BLaER1 (cell line): ENCODE measurements around the gene CPVL.

Source experiments
- H3K27ac ChIP-seq: shearing (Covaris generic); formaldehyde crosslinking; 2 replicates; pipeline ENCODE4 v1.8.1; 2022
- H3K27me3 ChIP-seq: shearing (Covaris generic); formaldehyde crosslinking; 2 replicates; pipeline ENCODE4 v1.8.1; 2022
- H3K36me3 ChIP-seq: shearing (Covaris generic); formaldehyde crosslinking; 2 replicates; pipeline ENCODE4 v1.8.1; 2022
- H3K4me1 ChIP-seq: shearing (Covaris generic); formaldehyde crosslinking; 2 replicates; pipeline ENCODE4 v1.8.1; 2022
- H3K4me2 ChIP-seq: shearing (Covaris generic); formaldehyde crosslinking; 2 replicates; pipeline ENCODE4 v1.8.1; 2022
- H3K4me3 ChIP-seq: shearing (Covaris generic); formaldehyde crosslinking; 2 replicates; pipeline ENCODE4 v1.8.1; 2022
- H3K9ac ChIP-seq: shearing (Covaris generic); formaldehyde crosslinking; 2 replicates; pipeline ENCODE4 v1.8.1; 2022
- H3K9me3 ChIP-seq: shearing (Covaris generic); formaldehyde crosslinking; 2 replicates; pipeline ENCODE4 v1.8.1; 2022
- H4K20me1 ChIP-seq: shearing (Covaris generic); formaldehyde crosslinking; 2 replicates; pipeline ENCODE4 v1.8.1; 2022
- Cebpa-rat ChIP-seq: shearing (Covaris generic); IDR thresholded peaks from 2 replicates; pipeline ENCODE4 v1.8.1; 2022

Gene CPVL

GRCh38 chr7:28955718-28956607, 190.4 kb downstream of the CPVL start:
- H3K9ac ChIP-seq, result peak overlapping the region; percentile 46; the same call in 1 of the 2 replicates
- no peaks in the 10 kb centered on the region for H3K36me3 ChIP-seq
- peak overlapping the region; percentile 79 for H3K27ac ChIP-seq
- H3K4me1 ChIP-seq, result peaks cover 82% of the 10 kb centered on the region
- H3K4me2 ChIP-seq, result peak overlapping the region; percentile 90
- H4K20me1 ChIP-seq, result no peaks in the 10 kb centered on the region
- peaks cover 33% of the 10 kb centered on the region for H3K9me3 ChIP-seq
- H3K27me3 ChIP-seq, result peaks cover 30% of the 10 kb centered on the region
- peak overlapping the region; percentile 66 for H3K4me3 ChIP-seq
- no peak for TF ChIP-seq Cebpa-rat

DNA sequence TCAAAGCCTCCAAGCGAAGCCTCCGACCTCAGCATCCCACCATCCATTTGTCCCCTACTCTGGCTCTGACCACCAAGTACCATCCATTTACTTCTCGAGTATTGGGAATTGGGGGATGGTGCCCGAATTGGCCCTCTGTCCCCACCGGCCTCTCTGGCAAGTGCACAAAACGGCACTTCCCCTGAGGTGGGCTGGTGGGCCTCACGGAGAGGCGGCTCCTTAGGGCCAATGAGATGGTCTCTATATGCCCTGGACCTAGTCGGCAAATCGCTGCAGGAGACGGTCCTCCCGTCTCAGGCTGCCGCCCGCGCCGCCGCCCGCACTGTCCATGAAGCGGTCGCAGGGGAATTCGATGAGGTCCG, 191.0 kb downstream of the CPVL start:
- H3K27ac ChIP-seq, result peak overlapping the region; percentile 79
- no peaks in the 10 kb centered on the region for H4K20me1 ChIP-seq
- H3K4me1 ChIP-seq, result peaks cover 87% of the 10 kb centered on the region
- peaks cover 30% of the 10 kb centered on the region for H3K27me3 ChIP-seq
- no peak for TF ChIP-seq Cebpa-rat
- H3K9me3 ChIP-seq, result peaks cover 39% of the 10 kb centered on the region
- peak overlapping the region; percentile 66 for H3K4me3 ChIP-seq
- H3K4me2 ChIP-seq, result peak overlapping the region; percentile 90
- H3K9ac ChIP-seq, result peak overlapping the region; percentile 46; the same call in 1 of the 2 replicates
- H3K36me3 ChIP-seq, result 0 out of 2 replicates have a peak, but pooled peaks cover under 1% of the 10 kb centered on the region

DNA sequence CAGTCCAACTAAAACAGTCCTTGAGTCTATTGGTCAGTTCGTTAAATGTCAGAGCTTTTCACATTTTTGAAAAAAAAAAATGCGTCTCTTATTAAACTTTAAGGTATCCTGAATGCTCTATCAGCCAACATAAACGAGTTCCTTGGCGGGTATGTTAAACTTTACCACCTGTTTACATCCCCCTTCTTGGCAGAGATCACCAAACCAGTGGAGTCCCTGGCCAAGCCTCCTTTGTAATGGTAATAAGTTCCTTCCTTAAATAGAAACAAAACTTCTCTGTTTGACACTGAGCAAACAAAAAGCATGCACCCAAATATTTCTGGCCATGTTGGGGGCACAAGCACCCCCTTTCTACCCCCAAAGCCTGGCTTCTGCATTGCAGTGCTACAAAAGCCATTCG, 191.4 kb downstream of the CPVL start:
- TF ChIP-seq Cebpa-rat, result no peak
- H3K4me3 ChIP-seq, result peak overlapping the region; percentile 66

DNA sequence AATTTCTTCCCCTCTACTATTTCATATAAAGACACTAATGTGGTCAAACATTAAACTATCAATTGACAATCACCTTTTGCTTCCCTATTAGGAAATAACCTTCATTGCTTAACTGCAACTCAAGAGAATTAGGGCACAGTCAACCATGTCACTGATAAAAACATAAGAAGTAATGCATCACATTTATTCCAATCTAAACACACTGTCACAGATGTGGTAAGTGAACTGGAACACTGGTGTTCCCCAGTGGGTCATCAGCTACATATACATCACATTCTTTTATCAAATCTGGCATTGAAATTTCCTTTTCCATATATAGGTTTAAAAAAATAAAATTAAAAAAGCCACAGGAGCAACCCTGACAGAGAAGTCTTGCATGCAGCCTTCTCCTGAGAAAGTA, 191.9 kb downstream of the CPVL start:
- Histone ChIP-seq H3K9me3 (peaks cover 48% of the 10 kb centered on the region), H3K4me1 (peaks cover 87% of the 10 kb centered on the region), H4K20me1 (no peaks in the 10 kb centered on the region), H3K4me3 (peak overlapping the region; percentile 66; the same call in 1 of the 2 replicates), H3K4me2 (peak overlapping the region; percentile 90), H3K27ac (peak overlapping the region; percentile 79), H3K27me3 (peaks cover 30% of the 10 kb centered on the region), H3K36me3 (0 out of 2 replicates have a peak, but pooled peaks cover 5% of the 10 kb centered on the region), H3K9ac (no peak overlapping the region; the same call in 1 of the 2 replicates)
- no peak; the same call in 1 of the 2 replicates for TF ChIP-seq Cebpa-rat

More for the DNA sequence above, 191.4 kb downstream of the CPVL start:
- Histone ChIP-seq H3K9ac (peak overlapping the region; percentile 46; the same call in 1 of the 2 replicates), H3K9me3 (peaks cover 43% of the 10 kb centered on the region), H3K36me3 (0 out of 2 replicates have a peak, but pooled peaks cover 5% of the 10 kb centered on the region), H3K27me3 (peaks cover 30% of the 10 kb centered on the region), H3K4me1 (peaks cover 87% of the 10 kb centered on the region), H4K20me1 (no peaks in the 10 kb centered on the region), H3K4me2 (peak overlapping the region; percentile 90), H3K27ac (peak overlapping the region; percentile 79)

DNA sequence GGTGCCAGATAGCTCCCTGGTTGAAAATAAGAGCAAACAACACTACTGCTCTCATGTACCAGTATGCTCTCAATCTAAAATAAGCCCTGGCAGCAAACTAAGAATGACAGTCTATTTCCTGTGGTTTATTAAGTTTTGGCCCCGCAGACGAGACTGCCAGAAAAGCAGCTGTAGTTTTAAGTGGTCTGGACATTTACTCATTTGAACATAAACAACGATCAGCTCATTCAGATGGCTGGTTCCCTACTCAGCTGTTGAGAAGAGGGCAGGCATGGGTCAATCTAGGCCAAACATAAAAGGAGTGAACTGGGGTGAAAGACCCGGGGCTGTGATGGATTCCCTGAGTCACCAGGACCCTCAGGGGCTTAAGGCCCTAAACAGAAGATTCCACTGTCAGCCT, 192.7 kb downstream of the CPVL start:
- peak overlapping the region; percentile 66 for H3K4me3 ChIP-seq
- peak overlapping the region; percentile 65 for H3K9ac ChIP-seq
- no peaks in the 10 kb centered on the region for H4K20me1 ChIP-seq
- H3K4me1 ChIP-seq, result peaks cover 81% of the 10 kb centered on the region
- peak overlapping the region; percentile 90 for H3K4me2 ChIP-seq
- peaks cover 27% of the 10 kb centered on the region for H3K27me3 ChIP-seq
- TF ChIP-seq Cebpa-rat, result no peak
- peak overlapping the region; percentile 71 for H3K27ac ChIP-seq
- H3K9me3 ChIP-seq, result peaks cover 54% of the 10 kb centered on the region
- 0 out of 2 replicates have a peak, but pooled peaks cover 5% of the 10 kb centered on the region for H3K36me3 ChIP-seq
